Nephron progenitor cell (in vitro differentiated cells): Measurements from ENCODE around the gene OIP5.

Experiments
- DNase-seq: peaks from one replicate; pipeline ENCODE4 v3.0.0; 2021
- H3K27ac Mint-ChIP-seq: 2 replicates; pipeline ENCODE4 v1.8.0; 2021; ENCODE audit warnings: mild to moderate bottlenecking, moderate library complexity, mixed read lengths
- H3K27me3 Mint-ChIP-seq: 2 replicates; pipeline ENCODE4 v1.8.0; 2021; ENCODE audit warnings: mild to moderate bottlenecking, low read depth, mixed read lengths; ENCODE audit not compliant: poor library complexity
- H3K36me3 Mint-ChIP-seq: 2 replicates; pipeline ENCODE4 v1.8.0; 2021; ENCODE audit warnings: low read depth, mixed read lengths
- H3K4me1 Mint-ChIP-seq: 2 replicates; pipeline ENCODE4 v1.8.0; 2021; ENCODE audit warnings: mixed read lengths
- H3K4me3 Mint-ChIP-seq: 2 replicates; pipeline ENCODE4 v1.8.0; 2021; ENCODE audit warnings: mild to moderate bottlenecking, moderate library complexity, mixed read lengths
- H3K9me3 Mint-ChIP-seq: 2 replicates; pipeline ENCODE4 v1.8.0; 2021; ENCODE audit warnings: mild to moderate bottlenecking, moderate library complexity, mixed read lengths
- CTCF ChIP-seq: fragments of 200-600 bp; sonication (generic); IDR thresholded peaks from 2 replicates; pipeline ENCODE4 v1.5.0; 2021; ENCODE audit warnings: antibody characterized with exemption

The OIP5 gene

GRCh38 chr15:41259546-41260189 lies 72.7 kb downstream of the OIP5 start:
- no peak for TF ChIP-seq CTCF
- Mint-ChIP-seq H3K4me1 (no peaks in the 10 kb centered on the region), H3K36me3 (peaks cover 27% of the 10 kb centered on the region), H3K27ac (no peak overlapping the region), H3K4me3 (no peak overlapping the region), H3K27me3 (peaks cover 3% of the 10 kb centered on the region), H3K9me3 (no peaks in the 10 kb centered on the region)
- DNase-seq, result no peak
